BJ (cell line): ENCODE results near the gene UBXN7. TPM values are rescaled to one million over a fixed set of nuclear protein-coding genes. Genes with fewer than 3 reads are reported as not detected.
"Not testable (repeated sequence)": the region's sequence is repeated elsewhere in the genome, so short reads cannot be mapped to it uniquely, and the experiment has no call there.

Experiments
- CTCF ChIA-PET: fragments of 350-600 bp; formaldehyde crosslinking; extraction: SDS; loops from one replicate; lab custom pipeline; 2021; ENCODE audit warnings: antibody characterized with exemption, inconsistent platforms; lab: Yijun Ruan, JAX
- POLR2A ChIA-PET: fragments of 300-600 bp; sonication (Branson Sonifier 250); formaldehyde crosslinking; extraction: SDS; loops from one replicate; lab custom pipeline; 2021; ENCODE audit warnings: antibody characterized with exemption; lab: Charles Lee
- DNase-seq: peaks from one replicate; pipeline ENCODE4 v3.0.0-alpha.2; 2011; ENCODE audit warnings: low read depth
- H3K27me3 ChIP-seq: 2 replicates; pipeline ENCODE4 v1.6.0; 2011; ENCODE audit warnings: low read length; ENCODE audit not compliant: control insufficient read depth, insufficient read depth
- H3K36me3 ChIP-seq: 2 replicates; pipeline ENCODE4 v1.5.1; 2011; ENCODE audit warnings: low read length; ENCODE audit not compliant: control insufficient read depth, insufficient read depth
- H3K4me3 ChIP-seq: 2 replicates; pipeline ENCODE4 v1.5.1; 2011; ENCODE audit warnings: low read depth, mild to moderate bottlenecking, control low read depth, low read length
- polyA minus RNA-seq: library from RNA; depleted of rRNA, polyadenylated mRNA; stranded (reverse); fragments of >200 nt; gene quantifications from 2 replicates; pipeline ENCODE4 v1.2.3, GENCODE V29; 2011; rRNA and poly(A)+ RNA removed
- polyA plus RNA-seq: library from polyadenylated mRNA; depleted of rRNA; stranded (reverse); fragments of >200 nt; gene quantifications from 2 replicates; pipeline ENCODE4 v1.2.3, GENCODE V29; 2011; rRNA removed
- TF ChIP-seq, protein P1 (sequence below): IDR thresholded peaks from 2 replicates; pipeline ENCODE4 v1.5.1; 2011; ENCODE audit warnings: low read depth, mild to moderate bottlenecking, control low read depth, inconsistent platforms, low read length, moderate library complexity; ENCODE audit not compliant: insufficient read depth

The UBXN7 gene, protein sequence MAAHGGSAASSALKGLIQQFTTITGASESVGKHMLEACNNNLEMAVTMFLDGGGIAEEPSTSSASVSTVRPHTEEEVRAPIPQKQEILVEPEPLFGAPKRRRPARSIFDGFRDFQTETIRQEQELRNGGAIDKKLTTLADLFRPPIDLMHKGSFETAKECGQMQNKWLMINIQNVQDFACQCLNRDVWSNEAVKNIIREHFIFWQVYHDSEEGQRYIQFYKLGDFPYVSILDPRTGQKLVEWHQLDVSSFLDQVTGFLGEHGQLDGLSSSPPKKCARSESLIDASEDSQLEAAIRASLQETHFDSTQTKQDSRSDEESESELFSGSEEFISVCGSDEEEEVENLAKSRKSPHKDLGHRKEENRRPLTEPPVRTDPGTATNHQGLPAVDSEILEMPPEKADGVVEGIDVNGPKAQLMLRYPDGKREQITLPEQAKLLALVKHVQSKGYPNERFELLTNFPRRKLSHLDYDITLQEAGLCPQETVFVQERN
- polyA plus RNA-seq: 11.3 and 17.9 TPM in 2 replicates
- polyA minus RNA-seq: 13.9 and 19.1 TPM in 2 replicates

DNA sequence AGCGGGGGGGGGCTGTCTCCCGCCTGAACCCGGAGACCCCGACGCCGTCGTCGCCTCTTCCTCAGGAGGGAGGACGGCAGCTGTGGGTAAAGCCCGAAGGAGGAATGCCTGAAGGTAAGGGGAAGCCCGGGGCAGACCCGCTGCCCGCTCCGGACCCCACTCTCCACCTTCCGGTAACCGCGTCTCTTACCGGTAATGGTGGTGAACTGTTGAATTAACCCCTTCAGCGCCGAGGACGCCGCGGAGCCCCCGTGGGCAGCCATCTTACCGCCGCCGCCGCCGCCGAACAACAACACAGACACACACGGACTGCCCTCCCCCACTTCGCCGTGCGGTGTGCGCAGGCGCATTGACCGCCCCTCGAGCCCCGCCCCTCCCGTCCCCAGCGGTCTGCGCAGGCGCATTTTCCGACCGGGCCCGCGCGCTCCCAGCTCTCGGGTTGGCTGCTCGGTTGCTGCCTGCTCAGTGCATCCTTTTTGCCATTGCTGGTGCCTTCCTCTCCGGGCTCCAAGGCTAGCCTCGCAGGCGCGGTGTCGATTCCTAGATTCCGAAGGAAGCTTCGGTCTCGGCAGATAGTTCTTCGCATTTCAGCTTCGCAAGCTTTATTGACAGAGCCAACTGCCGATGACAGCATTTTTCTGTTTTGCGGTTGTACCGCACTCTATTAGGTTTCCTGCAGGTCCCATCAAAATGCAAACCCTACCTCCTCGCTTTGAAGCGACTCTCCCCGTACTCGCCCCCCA is at the start of gene UBXN7:
UBXN7 (minus strand) TSS at position 291 of the 743 bp plus-strand sequence; CDS start at position 263, 28 bp downstream.
- ChIA-PET POLR2A (interaction anchor here (0.5 kb wide), 1 partner anchor 989 kb away, joined by 3 read pairs; no protein-coding TSS in a partner anchor), CTCF (no interaction called here)
- peak; percentile 66 for DNase-seq
- H3K36me3 ChIP-seq: peaks cover 3% of the 10 kb centered on the region
- H3K27me3 ChIP-seq: no peaks in the 10 kb centered on the region
- TF ChIP-seq, protein P1, sequence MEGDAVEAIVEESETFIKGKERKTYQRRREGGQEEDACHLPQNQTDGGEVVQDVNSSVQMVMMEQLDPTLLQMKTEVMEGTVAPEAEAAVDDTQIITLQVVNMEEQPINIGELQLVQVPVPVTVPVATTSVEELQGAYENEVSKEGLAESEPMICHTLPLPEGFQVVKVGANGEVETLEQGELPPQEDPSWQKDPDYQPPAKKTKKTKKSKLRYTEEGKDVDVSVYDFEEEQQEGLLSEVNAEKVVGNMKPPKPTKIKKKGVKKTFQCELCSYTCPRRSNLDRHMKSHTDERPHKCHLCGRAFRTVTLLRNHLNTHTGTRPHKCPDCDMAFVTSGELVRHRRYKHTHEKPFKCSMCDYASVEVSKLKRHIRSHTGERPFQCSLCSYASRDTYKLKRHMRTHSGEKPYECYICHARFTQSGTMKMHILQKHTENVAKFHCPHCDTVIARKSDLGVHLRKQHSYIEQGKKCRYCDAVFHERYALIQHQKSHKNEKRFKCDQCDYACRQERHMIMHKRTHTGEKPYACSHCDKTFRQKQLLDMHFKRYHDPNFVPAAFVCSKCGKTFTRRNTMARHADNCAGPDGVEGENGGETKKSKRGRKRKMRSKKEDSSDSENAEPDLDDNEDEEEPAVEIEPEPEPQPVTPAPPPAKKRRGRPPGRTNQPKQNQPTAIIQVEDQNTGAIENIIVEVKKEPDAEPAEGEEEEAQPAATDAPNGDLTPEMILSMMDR: no peak
- H3K4me3 ChIP-seq: peak within 1 kb of the TSS; percentile 97

DNA sequence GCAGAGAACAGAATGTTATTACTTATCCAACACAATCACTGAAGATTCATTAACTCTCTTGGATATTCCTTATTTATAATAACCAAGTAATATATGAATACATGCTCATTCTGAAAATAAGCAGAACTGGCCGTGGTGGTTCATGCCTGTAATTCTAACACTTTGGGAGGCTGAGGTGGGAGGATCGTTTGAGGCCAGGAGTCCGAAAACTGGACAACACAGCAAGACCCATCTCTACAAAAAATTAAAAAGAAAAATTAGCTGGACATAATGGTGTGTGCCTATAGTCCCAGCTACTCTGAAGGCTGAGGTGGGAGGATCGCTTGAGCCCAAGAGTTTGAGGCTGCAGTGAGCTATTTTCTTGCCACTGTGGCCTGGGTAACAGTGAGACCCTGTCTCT is 45.5 kb upstream of the UBXN7 start:
- DNase-seq: no peak
- ChIA-PET POLR2A (interaction anchor here (0.6 kb wide), 1 partner anchor 23 kb away, joined by 5 read pairs; no protein-coding TSS in a partner anchor), CTCF (interaction anchor here (0.9 kb wide), 1 partner anchor 51 kb away, joined by 4 read pairs; no protein-coding TSS in a partner anchor)
- H3K36me3 ChIP-seq: peaks cover 5% of the 10 kb centered on the region
- no peaks in the 10 kb centered on the region for H3K27me3 ChIP-seq
- TF ChIP-seq, protein P1: no peak
- no peak overlapping the region for H3K4me3 ChIP-seq

DNA sequence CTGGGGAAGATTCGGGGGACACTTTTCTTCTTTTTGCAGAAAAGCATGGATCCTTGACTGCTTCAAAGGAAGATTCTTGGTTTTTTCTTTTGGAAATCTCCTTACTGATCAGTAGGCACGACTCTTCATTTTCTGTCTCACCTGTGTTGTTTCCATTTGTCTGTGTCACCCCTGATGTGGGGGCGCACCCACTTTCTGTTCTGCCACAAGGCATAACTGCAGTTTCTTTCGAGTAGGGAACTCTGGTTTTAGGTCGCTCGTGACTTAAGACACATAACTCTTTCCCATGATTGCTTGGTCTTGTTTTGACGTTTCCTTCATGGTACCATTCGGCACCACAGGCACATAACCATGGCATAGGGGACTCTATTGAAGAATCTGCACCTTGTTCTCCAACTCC is 40.1 kb upstream of the UBXN7 start:
- no peak for DNase-seq
- CTCF ChIA-PET: no interaction called here
- H3K4me3 ChIP-seq: no peak overlapping the region
- TF ChIP-seq, protein P1: no peak
- POLR2A ChIA-PET: no interaction called here
- no peaks in the 10 kb centered on the region for H3K27me3 ChIP-seq
- peaks cover 6% of the 10 kb centered on the region; the same call in 1 of the 2 replicates for H3K36me3 ChIP-seq

DNA sequence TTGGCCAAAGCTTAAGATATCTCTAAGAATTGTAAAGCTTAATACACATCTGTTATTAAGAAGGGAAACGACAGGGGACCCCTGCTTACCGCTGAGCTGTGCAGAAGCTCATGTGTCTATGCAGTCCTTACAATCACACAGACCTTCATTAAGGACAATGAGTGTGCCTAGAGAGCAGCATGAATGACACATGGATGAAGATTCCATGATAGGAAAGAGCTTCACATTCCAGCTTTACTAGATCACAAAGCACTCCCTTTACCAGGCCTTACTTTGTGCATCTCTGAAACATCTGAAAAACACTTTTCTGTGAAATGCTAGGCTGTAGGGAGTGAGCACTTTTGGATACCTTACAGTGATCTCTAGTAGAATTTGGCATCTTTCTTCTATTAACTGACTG is 39.3 kb upstream of the UBXN7 start:
- ChIA-PET CTCF (interaction anchor here (0.9 kb wide), 1 partner anchor 15 kb away, joined by 3 read pairs; no protein-coding TSS in a partner anchor), POLR2A (no interaction called here)
- no peak overlapping the region for H3K4me3 ChIP-seq
- H3K36me3 ChIP-seq: peaks cover 6% of the 10 kb centered on the region
- DNase-seq: peak; percentile 17
- H3K27me3 ChIP-seq: no peaks in the 10 kb centered on the region
- TF ChIP-seq, protein P1: no peak

DNA sequence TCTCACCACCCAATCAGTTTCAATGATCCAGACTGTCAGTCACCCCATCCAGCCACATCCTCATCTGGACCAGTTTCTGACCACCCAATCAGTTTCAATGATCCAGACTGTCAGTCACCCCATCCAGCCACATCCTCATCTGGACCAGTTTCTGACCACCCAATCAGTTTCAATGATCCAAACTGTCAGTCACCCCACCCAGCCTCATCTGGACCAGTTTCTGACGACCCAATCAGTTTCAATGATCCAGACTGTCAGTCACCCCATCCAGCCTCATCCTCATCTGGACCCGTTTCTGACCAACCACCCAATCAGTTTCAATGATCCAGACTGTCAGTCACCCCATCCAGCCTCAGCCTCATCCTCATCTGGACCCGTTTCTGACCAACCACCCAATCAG is 38.0 kb upstream of the UBXN7 start:
- H3K27me3 ChIP-seq, H3K4me3 ChIP-seq, H3K36me3 ChIP-seq, POLR2A ChIA-PET, CTCF ChIA-PET, DNase-seq: not testable (repeated sequence)
